Left ventricle myocardium inferior (tissue), 1 donor: ENCODE measurements around the gene CHRNB1. TPM values are rescaled to one million over a fixed set of nuclear protein-coding genes. Genes with fewer than 3 reads are reported as not detected.

Experiments used
- DNase-seq: peaks from one replicate; pipeline ENCODE4 v3.0.0-alpha.2; 2020
- H3K27ac ChIP-seq: fragments of 200-600 bp; replicated peaks from 2 replicates; pipeline ENCODE4 v1.8.0; 2021
- H3K27me3 ChIP-seq: fragments of 200-600 bp; 2 replicates; pipeline ENCODE4 v1.8.0; 2021; ENCODE audit warnings: low read depth
- H3K36me3 ChIP-seq: fragments of 200-600 bp; 2 replicates; pipeline ENCODE4 v1.8.0; 2021
- H3K4me1 ChIP-seq: fragments of 200-600 bp; 2 replicates; pipeline ENCODE4 v1.8.0; 2021
- H3K4me3 ChIP-seq: fragments of 200-600 bp; 2 replicates; pipeline ENCODE4 v1.8.0; 2021; ENCODE audit warnings: mild to moderate bottlenecking, moderate library complexity
- H3K9me3 ChIP-seq: fragments of 200-600 bp; replicated peaks from 2 replicates; pipeline ENCODE4 v1.8.0; 2021
- CTCF ChIP-seq: fragments of 200-600 bp; IDR thresholded peaks from 2 replicates; pipeline ENCODE4 v1.8.0; 2021; ENCODE audit warnings: antibody characterized with exemption, mild to moderate bottlenecking, borderline replicate concordance
- intact Hi-C: fragments of 100-400 bp; cut with micrococcal nuclease; formaldehyde crosslinking; loops from one replicate; pipeline ENCODE4 v1.11.0; 2022
- total RNA-seq: library from RNA; stranded (reverse); fragmentation: NEBNext Ultra II Directional; extraction: Animal tissue kit (Norgen Biotek cat#: 25700); gene quantifications from one replicate; pipeline ENCODE4 v1.2.1, GENCODE V29; 2021
- donor health status: DM: no; HTN: yes; CAD: no; lungs with severe emphysema.

The CHRNB1 gene
- total RNA-seq, 1 donor from 2014 or later = 8.7 TPM

GRCh38 chr17:7499161-7499560, 54.3 kb downstream of the CHRNB1 start:
- intact Hi-C loops = no loop called here
- TF ChIP-seq CTCF = no peak
- DNase-seq = no peak
- Histone ChIP-seq H3K9me3 (no peaks in the 10 kb centered on the region), H3K4me1 (peaks cover 32% of the 10 kb centered on the region), H3K4me3 (no peak overlapping the region), H3K36me3 (peaks cover 83% of the 10 kb centered on the region), H3K27ac (no peak overlapping the region), H3K27me3 (no peaks in the 10 kb centered on the region)

GRCh38 chr17:7501729-7502128, 56.9 kb downstream of the CHRNB1 start:
- Histone ChIP-seq H3K4me1 (peaks cover 17% of the 10 kb centered on the region), H3K27ac (no peak overlapping the region), H3K4me3 (no peak overlapping the region), H3K9me3 (no peaks in the 10 kb centered on the region), H3K27me3 (no peaks in the 10 kb centered on the region), H3K36me3 (peaks cover 100% of the 10 kb centered on the region)
- no peak for DNase-seq
- intact Hi-C loops = no loop called here
- no peak for TF ChIP-seq CTCF

- DNase-seq = no peak
- no peak for TF ChIP-seq CTCF
- H3K27ac ChIP-seq = no peak overlapping the region
- H3K36me3 ChIP-seq = peaks cover 100% of the 10 kb centered on the region
- H3K27me3 ChIP-seq = no peaks in the 10 kb centered on the region
- H3K4me3 ChIP-seq = no peak overlapping the region
- no peaks in the 10 kb centered on the region for H3K9me3 ChIP-seq
- H3K4me1 ChIP-seq = peaks cover 11% of the 10 kb centered on the region
- intact Hi-C loops = no loop called here
Measured at GRCh38 chr17:7502171-7502847, 57.4 kb downstream of the CHRNB1 start.

- H3K36me3 ChIP-seq = peaks cover 100% of the 10 kb centered on the region
- no peak for DNase-seq
- intact Hi-C loops = no loop called here
- peaks cover 4% of the 10 kb centered on the region for H3K4me1 ChIP-seq
- H3K27ac ChIP-seq = no peak overlapping the region
- no peak overlapping the region for H3K4me3 ChIP-seq
- H3K9me3 ChIP-seq = no peaks in the 10 kb centered on the region
- no peak for TF ChIP-seq CTCF
- no peaks in the 10 kb centered on the region for H3K27me3 ChIP-seq
Measured at GRCh38 chr17:7502987-7503386, 58.1 kb downstream of the CHRNB1 start.

GRCh38 chr17:7503521-7503920, 58.7 kb downstream of the CHRNB1 start:
- Histone ChIP-seq H3K27ac (no peak overlapping the region), H3K27me3 (no peaks in the 10 kb centered on the region), H3K4me1 (no peaks in the 10 kb centered on the region), H3K4me3 (no peak overlapping the region), H3K9me3 (no peaks in the 10 kb centered on the region), H3K36me3 (peaks cover 100% of the 10 kb centered on the region)
- DNase-seq = no peak
- intact Hi-C loops = no loop called here
- no peak for TF ChIP-seq CTCF

Other genes with a start within 250 kb of the CHRNB1 start
- gene DLG4, start 225.2 kb upstream of the CHRNB1 start, total RNA-seq = 14.0 TPM
- 1,845 TPM for gene ACADVL, start 225.1 kb upstream of the CHRNB1 start, total RNA-seq
- 19.8 TPM for gene DVL2, start 210.5 kb upstream of the CHRNB1 start, total RNA-seq
- 22.0 TPM for gene PHF23, start 205.6 kb upstream of the CHRNB1 start, total RNA-seq
- 394 TPM for gene GABARAP, start 202.6 kb upstream of the CHRNB1 start, total RNA-seq
- gene CTDNEP1, start 193.3 kb upstream of the CHRNB1 start, total RNA-seq = 105 TPM
- 62.5 TPM for gene ELP5, start 192.8 kb upstream of the CHRNB1 start, total RNA-seq
- gene CLDN7, start 182.6 kb upstream of the CHRNB1 start, total RNA-seq = 1.6 TPM
- gene SLC2A4, start 163.3 kb upstream of the CHRNB1 start, total RNA-seq = 146 TPM
- 0.77 TPM for gene YBX2, start 150.4 kb upstream of the CHRNB1 start, total RNA-seq
- gene EIF5A, start 137.4 kb upstream of the CHRNB1 start, total RNA-seq = 250 TPM
- gene GPS2, start 129.7 kb upstream of the CHRNB1 start, total RNA-seq = 66.1 TPM
- 31.9 TPM for gene NEURL4, start 115.7 kb upstream of the CHRNB1 start, total RNA-seq
- gene ACAP1, start 108.5 kb upstream of the CHRNB1 start, total RNA-seq = 13.4 TPM
- gene KCTD11, start 92.9 kb upstream of the CHRNB1 start, total RNA-seq = 3.9 TPM
- not detected for gene TMEM95, start 89.9 kb upstream of the CHRNB1 start, total RNA-seq
- gene TNK1, start 64.0 kb upstream of the CHRNB1 start, total RNA-seq = 1.8 TPM
- gene PLSCR3, start 50.5 kb upstream of the CHRNB1 start, total RNA-seq = 20.1 TPM
- 67.8 TPM for gene TMEM256, start 41.0 kb upstream of the CHRNB1 start, total RNA-seq
- gene NLGN2, start 37.2 kb upstream of the CHRNB1 start, total RNA-seq = 9.3 TPM
- gene SPEM1, start 24.7 kb upstream of the CHRNB1 start, total RNA-seq = not detected
- gene SPEM2, start 19.4 kb upstream of the CHRNB1 start, total RNA-seq = not detected
- not detected for gene SPEM3, start 16.2 kb upstream of the CHRNB1 start, total RNA-seq
- gene TMEM102, start 9.6 kb upstream of the CHRNB1 start, total RNA-seq = 2.7 TPM
- 6.5 TPM for gene FGF11, start 5.5 kb upstream of the CHRNB1 start, total RNA-seq
- 63.4 TPM for gene ZBTB4, start 34.6 kb downstream of the CHRNB1 start, total RNA-seq
- not detected for gene SLC35G6, start 36.4 kb downstream of the CHRNB1 start, total RNA-seq
- 38.7 TPM for gene POLR2A, start 39.3 kb downstream of the CHRNB1 start, total RNA-seq
- 29.9 TPM for gene TNFSF12, start 104.0 kb downstream of the CHRNB1 start, total RNA-seq
- 6.3 TPM for gene TNFSF13, start 113.7 kb downstream of the CHRNB1 start, total RNA-seq
- 29.5 TPM for gene SENP3, start 116.9 kb downstream of the CHRNB1 start, total RNA-seq
- gene CD68, start 134.6 kb downstream of the CHRNB1 start, total RNA-seq = 25.5 TPM
- 24.9 TPM for gene MPDU1, start 138.8 kb downstream of the CHRNB1 start, total RNA-seq
- gene SOX15, start 145.0 kb downstream of the CHRNB1 start, total RNA-seq = 1.9 TPM
- 111 TPM for gene FXR2, start 169.8 kb downstream of the CHRNB1 start, total RNA-seq
- gene SAT2, start 182.8 kb downstream of the CHRNB1 start, total RNA-seq = 73.5 TPM
- gene SHBG, start 185.1 kb downstream of the CHRNB1 start, total RNA-seq = 0.74 TPM
- gene ATP1B2, start 205.9 kb downstream of the CHRNB1 start, total RNA-seq = 2.8 TPM
- 11.7 TPM for gene TP53, start 242.4 kb downstream of the CHRNB1 start, total RNA-seq
- gene WRAP53, start 243.4 kb downstream of the CHRNB1 start, total RNA-seq = 4.7 TPM